B cell (primary cell): ENCODE data around the gene PFKM.
"Not testable (repeated sequence)": the region's sequence is repeated elsewhere in the genome, so short reads cannot be mapped to it uniquely, and the experiment has no call there.

Experiments used
- CTCF ChIP-seq: fragments of 200-600 bp; IDR thresholded peaks from one replicate; pipeline ENCODE4 v1.8.0; 2022; ENCODE audit warnings: antibody characterized with exemption, mild to moderate bottlenecking
- EZH2 ChIP-seq: IDR thresholded peaks from 2 replicates; pipeline ENCODE4 v1.6.1; 2012; ENCODE audit warnings: borderline replicate concordance, low read depth, mild to moderate bottlenecking, moderate library complexity, low read length; ENCODE audit not compliant: insufficient read depth, poor library complexity, severe bottlenecking

- TF ChIP-seq CTCF, EZH2: not testable (repeated sequence)
These were observed 7.9 kb upstream of the PFKM start for GRCh38 chr12:48111312-48111693.
